Stimulated activated memory B cell treated with anti-CD40 and anti-IgM and Interleukin-4, amounts not matched to agents 10 μg/mL and 1 μg/mL and 100 μg/mL, for 72 hours (primary cell): Measurements from ENCODE around the gene HINT3.
A peak's percentile ranks its signal among the peaks of the same experiment; 100 is the strongest.
"Not testable (repeated sequence)": the region's sequence is repeated elsewhere in the genome, so short reads cannot be mapped to it uniquely, and the experiment has no call there.

Source experiments
- ATAC-seq: fragments of 150-1000 bp; cut with Tn5 transposase; 2 replicates; pipeline ENCODE4 v1.10.0; 2021
- H3K27ac Mint-ChIP-seq: one replicate; pipeline ENCODE4 v1.8.0; 2022; ENCODE audit warnings: mild to moderate bottlenecking, mixed read lengths
- H3K27me3 Mint-ChIP-seq: one replicate; pipeline ENCODE4 v1.8.0; 2022; ENCODE audit warnings: mixed read lengths
- H3K36me3 Mint-ChIP-seq: one replicate; pipeline ENCODE4 v1.8.0; 2022; ENCODE audit warnings: mixed read lengths
- H3K4me1 Mint-ChIP-seq: one replicate; pipeline ENCODE4 v1.8.0; 2022; ENCODE audit warnings: mixed read lengths
- H3K4me3 Mint-ChIP-seq: one replicate; pipeline ENCODE4 v1.8.0; 2022; ENCODE audit warnings: mild to moderate bottlenecking, moderate library complexity, mixed read lengths
- H3K9me3 Mint-ChIP-seq: one replicate; pipeline ENCODE4 v1.8.0; 2022; ENCODE audit warnings: mixed read lengths

HINT3 gene

GRCh38 chr6:125994670-125995488, 38.3 kb downstream of the HINT3 start:
- ATAC-seq: no peak
- H3K27ac Mint-ChIP-seq: no peak overlapping the region
- no peak overlapping the region for H3K4me3 Mint-ChIP-seq
- no peaks in the 10 kb centered on the region for H3K27me3 Mint-ChIP-seq
- peaks cover 23% of the 10 kb centered on the region for H3K36me3 Mint-ChIP-seq
- H3K4me1 Mint-ChIP-seq: peaks cover 21% of the 10 kb centered on the region
- no peaks in the 10 kb centered on the region for H3K9me3 Mint-ChIP-seq

- peak overlapping the region; percentile 68 for H3K4me3 Mint-ChIP-seq
- H3K4me1 Mint-ChIP-seq: peaks cover 21% of the 10 kb centered on the region
- ATAC-seq: peak; percentile 86
- H3K27ac Mint-ChIP-seq: no peak overlapping the region
- peaks cover 35% of the 10 kb centered on the region for H3K36me3 Mint-ChIP-seq
- no peaks in the 10 kb centered on the region for H3K9me3 Mint-ChIP-seq
- H3K27me3 Mint-ChIP-seq: no peaks in the 10 kb centered on the region
Observed at GRCh38 chr6:125995972-125996580, 39.5 kb downstream of the HINT3 start.

- H3K36me3 Mint-ChIP-seq: peaks cover 66% of the 10 kb centered on the region
- no peak overlapping the region for H3K4me3 Mint-ChIP-seq
- H3K9me3 Mint-ChIP-seq: no peaks in the 10 kb centered on the region
- ATAC-seq: no peak
- H3K27ac Mint-ChIP-seq: no peak overlapping the region
- H3K4me1 Mint-ChIP-seq: no peaks in the 10 kb centered on the region
- no peaks in the 10 kb centered on the region for H3K27me3 Mint-ChIP-seq
Observed at GRCh38 chr6:126002755-126003679, 46.4 kb downstream of the HINT3 start.

GRCh38 chr6:126007800-126008199, 51.2 kb downstream of the HINT3 start:
- Mint-ChIP-seq H3K9me3 (no peaks in the 10 kb centered on the region), H3K4me1 (no peaks in the 10 kb centered on the region), H3K27me3 (no peaks in the 10 kb centered on the region), H3K4me3 (no peak overlapping the region), H3K36me3 (peaks cover 56% of the 10 kb centered on the region), H3K27ac (no peak overlapping the region)
- ATAC-seq: no peak

- Mint-ChIP-seq H3K36me3 (peaks cover 59% of the 10 kb centered on the region), H3K4me3 (no peak overlapping the region), H3K27me3 (no peaks in the 10 kb centered on the region), H3K27ac (no peak overlapping the region), H3K4me1 (no peaks in the 10 kb centered on the region), H3K9me3 (no peaks in the 10 kb centered on the region)
- no peak for ATAC-seq
Observed at GRCh38 chr6:126010040-126010439, 53.5 kb downstream of the HINT3 start.

- ATAC-seq: no peak
- Mint-ChIP-seq H3K36me3 (peaks cover 76% of the 10 kb centered on the region), H3K27me3 (no peaks in the 10 kb centered on the region), H3K9me3 (no peaks in the 10 kb centered on the region), H3K4me1 (no peaks in the 10 kb centered on the region), H3K4me3 (no peak overlapping the region), H3K27ac (no peak overlapping the region)
Observed at GRCh38 chr6:126015863-126016262, 59.3 kb downstream of the HINT3 start.

- H3K4me3 Mint-ChIP-seq: no peak overlapping the region
- peaks cover 78% of the 10 kb centered on the region for H3K36me3 Mint-ChIP-seq
- no peaks in the 10 kb centered on the region for H3K9me3 Mint-ChIP-seq
- no peak overlapping the region for H3K27ac Mint-ChIP-seq
- no peak for ATAC-seq
- H3K4me1 Mint-ChIP-seq: no peaks in the 10 kb centered on the region
- H3K27me3 Mint-ChIP-seq: no peaks in the 10 kb centered on the region
Observed at GRCh38 chr6:126016591-126016990, 60.0 kb downstream of the HINT3 start.

- H3K27ac Mint-ChIP-seq: no peak overlapping the region
- H3K9me3 Mint-ChIP-seq: no peaks in the 10 kb centered on the region
- no peaks in the 10 kb centered on the region for H3K4me1 Mint-ChIP-seq
- H3K27me3 Mint-ChIP-seq: no peaks in the 10 kb centered on the region
- H3K36me3 Mint-ChIP-seq: peaks cover 75% of the 10 kb centered on the region
- H3K4me3 Mint-ChIP-seq: no peak overlapping the region
- no peak for ATAC-seq
Observed at GRCh38 chr6:126017668-126018067, 61.1 kb downstream of the HINT3 start.

GRCh38 chr6:126020305-126021050, 63.9 kb downstream of the HINT3 start:
- Mint-ChIP-seq H3K27me3 (no peaks in the 10 kb centered on the region), H3K4me3 (no peak overlapping the region), H3K36me3 (peaks cover 68% of the 10 kb centered on the region), H3K4me1 (no peaks in the 10 kb centered on the region), H3K9me3 (no peaks in the 10 kb centered on the region), H3K27ac (no peak overlapping the region)
- no peak for ATAC-seq

- H3K27ac Mint-ChIP-seq, H3K4me1 Mint-ChIP-seq, H3K9me3 Mint-ChIP-seq, H3K27me3 Mint-ChIP-seq, H3K4me3 Mint-ChIP-seq, ATAC-seq: not testable (repeated sequence)
- H3K36me3 Mint-ChIP-seq: peaks cover 66% of the 10 kb centered on the region
Observed at GRCh38 chr6:126023474-126023873, 66.9 kb downstream of the HINT3 start.

GRCh38 chr6:126026001-126026400, 69.4 kb downstream of the HINT3 start:
- Mint-ChIP-seq H3K9me3 (no peaks in the 10 kb centered on the region), H3K36me3 (peaks cover 66% of the 10 kb centered on the region), H3K4me3 (no peak overlapping the region), H3K27me3 (no peaks in the 10 kb centered on the region), H3K4me1 (no peaks in the 10 kb centered on the region), H3K27ac (no peak overlapping the region)
- no peak for ATAC-seq

- H3K4me3 Mint-ChIP-seq: no peak overlapping the region
Observed at GRCh38 chr6:126027601-126028000, 71.0 kb downstream of the HINT3 start.

More at GRCh38 chr6:126027601-126028000, 71.0 kb downstream of the HINT3 start:
- ATAC-seq: no peak
- Mint-ChIP-seq H3K9me3 (no peaks in the 10 kb centered on the region), H3K36me3 (peaks cover 69% of the 10 kb centered on the region), H3K4me1 (no peaks in the 10 kb centered on the region), H3K27me3 (no peaks in the 10 kb centered on the region), H3K27ac (no peak overlapping the region)
